Type B pancreatic cell (in vitro differentiated cells): ENCODE results near the gene SYTL4. TPM values are rescaled to one million over a fixed set of nuclear protein-coding genes. Genes with fewer than 3 reads are reported as not detected.

Source experiments
- DNase-seq: peaks from one replicate; pipeline ENCODE4 v3.0.0; 2021; ENCODE audit warnings: mixed read lengths; ENCODE audit not compliant: unreplicated experiment; ENCODE audit errors: extremely low spot score
- H3K27ac Mint-ChIP-seq: 2 replicates; pipeline ENCODE4 v1.8.0; 2021; ENCODE audit warnings: mild to moderate bottlenecking, mixed read lengths
- H3K27me3 Mint-ChIP-seq: 2 replicates; pipeline ENCODE4 v1.8.0; 2021; ENCODE audit warnings: mixed read lengths
- H3K36me3 Mint-ChIP-seq: 2 replicates; pipeline ENCODE4 v1.8.0; 2021; ENCODE audit warnings: mixed read lengths
- H3K4me1 Mint-ChIP-seq: one replicate; pipeline ENCODE4 v1.8.0; 2021; ENCODE audit warnings: mixed read lengths; ENCODE audit not compliant: unreplicated experiment
- H3K4me3 Mint-ChIP-seq: 2 replicates; pipeline ENCODE4 v1.8.0; 2021; ENCODE audit warnings: mild to moderate bottlenecking, mixed read lengths
- H3K9me3 Mint-ChIP-seq: 2 replicates; pipeline ENCODE4 v1.8.0; 2021; ENCODE audit warnings: mixed read lengths
- total RNA-seq: library from RNA; stranded (reverse); gene quantifications from 2 replicates; pipeline ENCODE4 v1.2.1, GENCODE V29; 2021; ENCODE audit warnings: low replicate concordance
- TF ChIP-seq, protein P1 (sequence below): fragments of 200-600 bp; sonication (generic); conservative IDR thresholded peaks from 2 replicates; pipeline ENCODE4 v1.5.0; 2021; ENCODE audit warnings: antibody characterized with exemption, mild to moderate bottlenecking

SYTL4 gene
- total RNA-seq, 1 donor from 2014 or later, result 4.0 TPM

DNA sequence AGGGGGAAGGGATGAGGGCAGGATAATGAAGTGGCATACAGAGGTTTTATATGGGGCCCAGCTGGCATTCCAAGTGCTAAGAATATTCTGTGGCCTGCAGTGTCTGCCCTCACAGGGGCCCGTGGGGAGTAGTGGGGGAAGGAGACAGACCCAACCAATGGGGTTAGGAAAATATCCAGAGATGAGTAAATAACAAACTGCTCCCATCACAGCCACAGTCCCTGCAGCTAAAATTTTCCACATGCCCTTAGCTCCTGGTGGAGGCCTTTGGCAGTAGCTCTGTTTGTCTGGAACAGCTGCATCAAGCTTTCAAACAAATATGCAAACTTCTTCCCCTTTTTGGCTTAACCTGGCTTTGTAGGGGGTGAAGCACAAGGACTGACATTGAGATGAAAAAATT, 84.8 kb downstream of the SYTL4 start:
- peaks cover 15% of the 10 kb centered on the region for H3K4me1 Mint-ChIP-seq
- H3K4me3 Mint-ChIP-seq, result no peak overlapping the region
- H3K27ac Mint-ChIP-seq, result no peak overlapping the region
- H3K27me3 Mint-ChIP-seq, result no peaks in the 10 kb centered on the region
- DNase-seq, result no peak
- no peaks in the 10 kb centered on the region for H3K36me3 Mint-ChIP-seq
- peaks cover under 1% of the 10 kb centered on the region for H3K9me3 Mint-ChIP-seq
- TF ChIP-seq, protein P1, sequence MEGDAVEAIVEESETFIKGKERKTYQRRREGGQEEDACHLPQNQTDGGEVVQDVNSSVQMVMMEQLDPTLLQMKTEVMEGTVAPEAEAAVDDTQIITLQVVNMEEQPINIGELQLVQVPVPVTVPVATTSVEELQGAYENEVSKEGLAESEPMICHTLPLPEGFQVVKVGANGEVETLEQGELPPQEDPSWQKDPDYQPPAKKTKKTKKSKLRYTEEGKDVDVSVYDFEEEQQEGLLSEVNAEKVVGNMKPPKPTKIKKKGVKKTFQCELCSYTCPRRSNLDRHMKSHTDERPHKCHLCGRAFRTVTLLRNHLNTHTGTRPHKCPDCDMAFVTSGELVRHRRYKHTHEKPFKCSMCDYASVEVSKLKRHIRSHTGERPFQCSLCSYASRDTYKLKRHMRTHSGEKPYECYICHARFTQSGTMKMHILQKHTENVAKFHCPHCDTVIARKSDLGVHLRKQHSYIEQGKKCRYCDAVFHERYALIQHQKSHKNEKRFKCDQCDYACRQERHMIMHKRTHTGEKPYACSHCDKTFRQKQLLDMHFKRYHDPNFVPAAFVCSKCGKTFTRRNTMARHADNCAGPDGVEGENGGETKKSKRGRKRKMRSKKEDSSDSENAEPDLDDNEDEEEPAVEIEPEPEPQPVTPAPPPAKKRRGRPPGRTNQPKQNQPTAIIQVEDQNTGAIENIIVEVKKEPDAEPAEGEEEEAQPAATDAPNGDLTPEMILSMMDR, result no peak

DNA sequence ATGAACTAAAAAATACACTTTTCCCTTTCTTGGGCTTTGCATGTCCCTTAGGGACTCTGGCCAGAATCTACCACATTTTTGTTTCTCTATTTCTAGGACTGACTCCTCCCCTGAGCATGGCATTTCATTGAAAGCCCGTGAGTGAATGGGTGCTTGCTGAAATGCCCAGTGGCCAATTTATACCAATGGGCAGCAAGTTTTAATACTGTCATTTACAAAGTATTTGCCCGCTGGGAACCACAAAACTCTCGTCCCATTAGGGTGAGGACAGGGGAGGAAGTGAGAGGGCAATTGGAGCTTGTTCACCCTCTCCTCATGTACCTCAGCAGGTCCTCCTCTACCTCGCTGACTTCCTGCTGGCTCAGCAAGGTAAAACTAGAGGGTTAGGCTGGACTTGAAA, 86.8 kb downstream of the SYTL4 start:
- Mint-ChIP-seq H3K9me3 (peaks cover 4% of the 10 kb centered on the region), H3K4me3 (peak overlapping the region; percentile 32), H3K27ac (peak overlapping the region; percentile 41), H3K36me3 (no peaks in the 10 kb centered on the region), H3K27me3 (no peaks in the 10 kb centered on the region), H3K4me1 (peaks cover 19% of the 10 kb centered on the region)
- no peak for DNase-seq
- TF ChIP-seq, protein P1, result no peak

DNA sequence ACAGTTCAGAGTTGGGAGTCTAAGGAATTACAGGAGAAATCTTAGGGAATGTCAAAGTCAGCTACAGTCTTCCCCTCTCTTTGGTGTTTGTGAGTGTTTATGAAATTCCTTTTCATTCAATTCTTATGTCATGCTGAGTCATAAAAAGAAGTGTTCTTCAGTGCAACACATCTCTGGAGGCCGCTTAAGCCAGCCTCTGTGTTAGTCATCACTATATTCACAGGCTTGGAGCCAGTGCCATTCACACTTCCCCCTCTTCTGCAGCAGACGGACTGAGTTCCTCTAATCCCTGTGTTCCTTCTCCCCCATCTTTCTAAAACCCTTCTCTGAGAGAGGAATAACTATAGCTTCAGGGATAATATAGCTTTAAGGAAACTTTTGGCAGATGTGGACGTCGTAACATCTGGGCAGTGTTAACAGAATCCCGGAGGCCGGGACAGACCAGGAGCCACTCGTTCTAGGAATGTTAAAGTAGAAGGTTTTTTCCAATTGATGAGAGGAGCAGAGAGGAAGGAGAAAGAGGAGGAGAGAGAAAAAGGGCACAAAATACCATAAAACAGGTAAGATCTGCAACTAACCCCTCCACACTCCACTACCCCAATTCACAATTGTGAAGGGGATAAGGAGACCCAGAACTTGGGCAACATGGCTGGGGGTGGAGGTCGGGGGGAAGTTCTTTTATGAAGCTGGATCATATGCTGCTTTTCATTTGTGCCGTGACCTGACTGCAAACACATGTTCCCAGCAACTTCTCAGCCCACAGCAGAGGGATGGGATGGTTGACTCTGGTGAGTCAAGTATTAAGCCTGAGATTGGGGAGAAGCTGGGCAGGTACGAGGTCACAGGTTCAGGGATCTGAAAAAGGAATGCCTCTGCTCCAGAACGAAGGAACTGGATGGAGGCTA, 87.7 kb downstream of the SYTL4 start, which contains the start of gene SRPX2:
Gene SRPX2, plus strand, starts transcription at position 244 of the 905 bp plus-strand sequence. CDS start 2,124 bp downstream, outside the sequence.
- peak within 1 kb of the TSS; percentile 54 for H3K4me3 Mint-ChIP-seq
- peaks cover 18% of the 10 kb centered on the region for H3K4me1 Mint-ChIP-seq
- TF ChIP-seq, protein P1, result no peak
- peaks cover 4% of the 10 kb centered on the region for H3K9me3 Mint-ChIP-seq
- peak within 1 kb of the TSS; percentile 88 for H3K27ac Mint-ChIP-seq
- no peaks in the 10 kb centered on the region for H3K36me3 Mint-ChIP-seq
- no peak for DNase-seq
- no peaks in the 10 kb centered on the region for H3K27me3 Mint-ChIP-seq

DNA sequence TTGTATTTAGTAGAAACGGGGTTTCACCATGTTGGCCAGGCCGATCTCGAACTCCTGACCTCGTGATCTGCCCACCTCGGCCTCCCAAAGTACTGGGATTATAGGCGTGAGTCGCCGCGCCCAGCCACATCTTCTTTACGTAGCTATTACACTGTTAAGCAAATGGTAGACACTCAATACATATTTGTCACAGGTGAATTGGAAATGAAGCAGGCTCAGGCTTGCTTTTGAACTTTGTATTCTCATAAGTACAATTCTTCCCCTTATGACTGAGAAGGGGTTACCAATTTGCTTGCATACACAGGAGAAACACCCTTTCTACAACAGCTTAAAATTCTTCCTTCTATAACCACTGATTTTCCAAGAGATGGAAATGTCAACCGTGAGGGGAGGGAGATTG, 88.7 kb downstream of the SYTL4 start:
- Mint-ChIP-seq H3K4me1 (peaks cover 9% of the 10 kb centered on the region), H3K9me3 (peaks cover 4% of the 10 kb centered on the region), H3K27me3 (no peaks in the 10 kb centered on the region), H3K27ac (peak overlapping the region; percentile 88), H3K36me3 (no peaks in the 10 kb centered on the region), H3K4me3 (no peak overlapping the region)
- TF ChIP-seq, protein P1, result no peak
- DNase-seq, result no peak

DNA sequence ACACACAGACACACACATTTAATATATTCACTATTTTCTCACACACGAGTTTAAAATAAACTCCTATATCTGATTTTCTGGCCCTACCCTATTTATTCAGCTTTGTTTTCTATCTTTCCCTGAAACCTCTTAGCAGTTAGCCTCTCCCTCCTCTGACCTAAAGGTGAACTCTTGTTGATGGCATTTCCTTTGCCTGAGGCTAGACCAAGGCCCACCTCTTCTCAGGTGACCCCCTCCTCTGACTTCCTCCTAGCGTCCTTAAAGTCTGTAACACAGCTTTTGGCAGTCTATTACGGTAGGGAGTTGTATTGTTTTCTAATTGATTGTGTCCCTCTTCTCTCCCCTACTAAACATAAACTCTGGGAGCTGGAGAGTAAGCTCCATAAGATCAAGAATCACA, 89.6 kb downstream of the SYTL4 start:
- peaks cover 9% of the 10 kb centered on the region for H3K4me1 Mint-ChIP-seq
- peak overlapping the region; percentile 88 for H3K27ac Mint-ChIP-seq

More for the DNA sequence above, 89.6 kb downstream of the SYTL4 start:
- H3K4me3 Mint-ChIP-seq, result peak overlapping the region; percentile 55
- no peak for DNase-seq
- H3K9me3 Mint-ChIP-seq, result peaks cover 4% of the 10 kb centered on the region
- no peaks in the 10 kb centered on the region for H3K27me3 Mint-ChIP-seq
- no peaks in the 10 kb centered on the region for H3K36me3 Mint-ChIP-seq
- TF ChIP-seq, protein P1, result no peak
